AG09319 (cell line): ENCODE data around the gene DNAH2.

Source experiments
- DNase-seq: peaks from one replicate; pipeline ENCODE4 v3.0.0-alpha.2; 2010; ENCODE audit warnings: low read depth; ENCODE audit errors: extremely low read depth
- CTCF ChIP-seq: IDR thresholded peaks from 2 replicates; pipeline ENCODE4 v1.5.1; 2011; ENCODE audit warnings: low read depth, mild to moderate bottlenecking, inconsistent platforms, low read length, moderate library complexity

Gene DNAH2

GRCh38 chr17:7767405-7768021 lies 50.0 kb downstream of the DNAH2 start:
- no peak for TF ChIP-seq CTCF
- DNase-seq = no peak

- no peak for TF ChIP-seq CTCF
- DNase-seq = no peak
These were observed 52.3 kb downstream of the DNAH2 start for GRCh38 chr17:7769854-7770253.

- peak; percentile 4 for DNase-seq
- TF ChIP-seq CTCF = no peak
These were observed 56.5 kb downstream of the DNAH2 start for GRCh38 chr17:7774055-7774521.

GRCh38 chr17:7775051-7775450 lies 57.5 kb downstream of the DNAH2 start:
- TF ChIP-seq CTCF = no peak
- no peak for DNase-seq

GRCh38 chr17:7777017-7777416 lies 59.5 kb downstream of the DNAH2 start:
- DNase-seq = no peak
- TF ChIP-seq CTCF = no peak

GRCh38 chr17:7780736-7781135 lies 63.2 kb downstream of the DNAH2 start:
- DNase-seq = no peak
- no peak for TF ChIP-seq CTCF

- no peak for DNase-seq
- TF ChIP-seq CTCF = no peak
These were observed 63.9 kb downstream of the DNAH2 start for GRCh38 chr17:7781429-7781828.
